Heart right ventricle (tissue), 16 donors: ENCODE results near the gene HNRNPU. TPM values are rescaled to one million over a fixed set of nuclear protein-coding genes. Genes with fewer than 3 reads are reported as not detected.
A peak's percentile ranks its signal among the peaks of the same experiment; 100 is the strongest.

ENCODE experiments used
- ATAC-seq, 8 donors: fragments of 200-7000 bp; cut with Tn5 transposase; one replicate each; pipeline ENCODE4 v1.9.1; 2020; ENCODE audit warnings: mild to moderate bottlenecking in 8 of 8, moderate library complexity in 8 of 8, moderate number of reproducible peaks in 1 of 8
- DNase-seq, 2 donors: peaks; one replicate each; pipeline ENCODE4 v3.0.0-alpha.2; 2020
- H3K27ac ChIP-seq, 10 donors: fragments of 200-600 bp; sonication (generic) in 2 of 10; one replicate each; pipeline versions ENCODE4 v1.5.0 to v1.8.0; 2020 to 2022; ENCODE audit warnings: mild to moderate bottlenecking in 3 of 10
- H3K27me3 ChIP-seq, 7 donors: fragments of 200-600 bp; one replicate each; pipeline ENCODE4 v1.8.0; 2021 to 2022; ENCODE audit warnings: mild to moderate bottlenecking in 2 of 7
- H3K36me3 ChIP-seq, 9 donors: fragments of 200-600 bp; sonication (generic) in 1 of 9; one replicate each; pipeline versions ENCODE4 v1.5.0 to v1.8.0; 2020 to 2022; ENCODE audit warnings: mild to moderate bottlenecking in 2 of 9
- H3K4me1 ChIP-seq, 9 donors: fragments of 200-600 bp; sonication (generic) in 1 of 9; one replicate each; pipeline versions ENCODE4 v1.5.0 to v1.8.0; 2020 to 2022; ENCODE audit warnings: mild to moderate bottlenecking in 4 of 9
- H3K4me3 ChIP-seq, 10 donors: fragments of 200-600 bp; sonication (generic) in 2 of 10; one replicate each; pipeline versions ENCODE4 v1.5.0 to v1.8.0; 2020 to 2022; ENCODE audit warnings: mild to moderate bottlenecking in 7 of 10, moderate library complexity in 2 of 10
- H3K9me3 ChIP-seq, 11 donors: fragments of 200-600 bp in 10 of 11; sonication (generic) in 2 of 11; one replicate each; pipeline versions ENCODE4 v1.5.0 to v1.8.0; 2013 to 2022; ENCODE audit warnings: mild to moderate bottlenecking in 2 of 11, control low read depth in 1 of 11, moderate library complexity in 1 of 11
- CTCF ChIP-seq, 9 donors: fragments of 200-600 bp; sonication (generic) in 2 of 9; IDR thresholded peaks; one replicate each; pipeline versions ENCODE4 v1.5.0 to v1.8.0; 2021 to 2022; ENCODE audit warnings: antibody characterized with exemption in 9 of 9, mild to moderate bottlenecking in 5 of 9, moderate library complexity in 1 of 9
- WGBS, 2 donors: extraction: QIAGEN DNeasy Blood & Tissue Kit; methylation state at CpG; one replicate each; pipeline ENCODE4 v1.1.7; 2013; ENCODE audit warnings: inconsistent platforms in 1 of 2; 5-methylcytosine and 5-hydroxymethylcytosine counted together
- intact Hi-C, 10 donors: fragments of 100-400 bp; cut with DNase I; formaldehyde crosslinking; loops; one replicate each; pipeline versions ENCODE4 v1.11.1 to v1.14.2; 2022
- polyA plus RNA-seq, 2 donors: library from polyadenylated mRNA; stranded (reverse); fragments of 200-250 nt; gene quantifications; one replicate each; pipeline ENCODE4 v1.2.3, GENCODE V29; 2013
- total RNA-seq, 10 donors: library from RNA; stranded (reverse); fragmentation: NEBNext Ultra II Directional in 3 of 10; extraction: Animal tissue kit (Norgen Biotek cat#: 25700) in 3 of 10; gene quantifications; one replicate each; pipeline versions ENCODE4 v1.2.1 to v1.2.4, GENCODE V29; 2021 to 2023
- donor health status: Arrhythmogenic right ventricular cardiomyopathy.
- donor health status: ischemic (EF 13 %, LVEDD 7.1; RV severe dilation, severe dysfunction).
- donor health status: healthy with polysubstance abuse.
- donor health status: DM: no; HTN: yes; CAD: no.
- donor health status: DM: no; HTN: no; CAD: no.
- donor health status: ischemic (EF 25% LVEDD 6.9; RV normal size, moderate dysfunction).
- donor health status: ischemic (EF 25% LVEDD 5.7; RV mildly dilated, moderate dysfunction).
- donor health status: healthy.
- donor health status: DM: yes; HTN: yes; CAD: no.
- donor health status: Ischemic cardiomyopathy.
- donor health status: ischemic (EF 35%, LVEDD 5.7; RV mildly dilated, moderate dysfunction).
- donor health status: nonischemic (EF 11% LVEDD 7.7; RV severe dilation, severe dysfunction).
- donor health status: DM: yes; HTN: yes; CAD: no.
- donor health status: PGD.
- donor health status: ischemic (EF 29% LVEDD 5.4; RV normal size, mild dysfunction).
- donor health status: nonischemic (EF 23%, LVEDD 6.1; RV moderate dilation, normal function).

HNRNPU gene
- total and polyA plus RNA-seq, 12 donors, result 91.0 to 200 (median 171) TPM

- DNase-seq (no peak), ATAC-seq (no peak)
- H3K36me3 ChIP-seq, result peaks cover 0 to 17% (median 6%) of the 10 kb centered on the region in 9 donors
- WGBS, 2 donors, result 61 to 66% methylated on average over 3 of the region's 3 CpGs
- intact Hi-C loops, result loop anchor here in 7 of 10 donors (1.0 to 10.0 kb wide), 8 partner anchors 31 to 211 kb away; partner anchors contain the start of genes COX20 (in 1 of the 7) and DESI2 (in 1 of the 7)
- no peak for TF ChIP-seq CTCF (IDR thresholded peaks at IDR 0.05)
- H3K27ac ChIP-seq, result peak overlapping the region; percentile 44 to 100 (median 100)
- H3K9me3 ChIP-seq, result no peaks in the 10 kb centered on the region
- H3K4me3 ChIP-seq, result no peak overlapping the region
- peaks cover 5 to 36% (median 27%) of the 10 kb centered on the region in 9 donors for H3K4me1 ChIP-seq
- no peaks in the 10 kb centered on the region for H3K27me3 ChIP-seq
These were observed 1.5 kb upstream of the HNRNPU start for GRCh38 chr1:244865820-244866219.

GRCh38 chr1:244865028-244865371 is 657 bp upstream of the HNRNPU start:
- peak in 1 of 8 donors; percentile 15 for ATAC-seq
- intact Hi-C loops, result loop anchor here in 7 of 10 donors (1.0 to 10.0 kb wide), 8 partner anchors 30 to 210 kb away; partner anchors contain the start of genes COX20 (in 1 of the 7) and DESI2 (in 1 of the 7)

GRCh38 chr1:244863491-244864252 is 671 bp downstream of the HNRNPU start:
- peak in 5 of 8 donors; percentile 3 to 74 (median 8) for ATAC-seq
- Histone ChIP-seq H3K9me3 (no peaks in the 10 kb centered on the region), H3K4me3 (peak overlapping the region; percentile 87 to 100 (median 93)), H3K27me3 (no peaks in the 10 kb centered on the region), H3K4me1 (peaks cover 15 to 57% (median 49%) of the 10 kb centered on the region in 9 donors), H3K36me3 (peaks cover 0 to 39% (median 27%) of the 10 kb centered on the region in 9 donors), H3K27ac (peak overlapping the region; percentile 99 to 100 (median 100))
- no peak for TF ChIP-seq CTCF (IDR thresholded peaks at IDR 0.05)
- intact Hi-C loops, result loop anchor here in 9 of 10 donors (1.0 to 10.0 kb wide), 15 partner anchors 27 to 411 kb away; partner anchors contain the start of genes COX20 (in 5 of the 9), ADSS2 (in 1 of the 9) and DESI2 (in 1 of the 9)
- DNase-seq, result peak; percentile 34 to 60
- WGBS, 2 donors, result 0 to 1% methylated on average over 55 to 88 of the region's 92 CpGs

More at GRCh38 chr1:244865028-244865371, 657 bp upstream of the HNRNPU start:
- DNase-seq, result peak; percentile 23 to 32
- Histone ChIP-seq H3K9me3 (no peaks in the 10 kb centered on the region), H3K4me1 (peaks cover 10 to 44% (median 35%) of the 10 kb centered on the region in 9 donors), H3K36me3 (peaks cover 0 to 25% (median 14%) of the 10 kb centered on the region in 9 donors), H3K27me3 (no peaks in the 10 kb centered on the region), H3K27ac (peak overlapping the region; percentile 99 to 100 (median 100)), H3K4me3 (peak overlapping the region in 9 of 10 donors; percentile 87 to 100 (median 92))
- TF ChIP-seq CTCF (IDR thresholded peaks at IDR 0.05), result no peak
- WGBS, 2 donors, result 14 to 15% methylated on average over 9 of the region's 9 CpGs

- peak in 1 of 9 donors; percentile 5 for TF ChIP-seq CTCF (IDR thresholded peaks at IDR 0.05)
- peaks cover 0 to 46% (median 34%) of the 10 kb centered on the region in 9 donors for H3K36me3 ChIP-seq
- peak overlapping the region; percentile 99 to 100 (median 100) for H3K27ac ChIP-seq
- H3K27me3 ChIP-seq, result no peaks in the 10 kb centered on the region
- H3K4me3 ChIP-seq, result peak overlapping the region; percentile 87 to 100 (median 93)
- no peaks in the 10 kb centered on the region for H3K9me3 ChIP-seq
- intact Hi-C loops, result loop anchor here in 9 of 10 donors (1.0 to 10.0 kb wide), 12 partner anchors 26 to 411 kb away; partner anchors contain the start of genes COX20 (in 4 of the 9), ADSS2 (in 1 of the 9) and DESI2 (in 1 of the 9)
- WGBS, 2 donors, result 1 to 2% methylated on average over 42 to 87 of the region's 87 CpGs
- peaks cover 15 to 65% (median 56%) of the 10 kb centered on the region in 9 donors for H3K4me1 ChIP-seq
- peak; percentile 97 to 98 for DNase-seq
- ATAC-seq, result peak; percentile 76 to 92 (median 82)
These were observed 1.4 kb downstream of the HNRNPU start for GRCh38 chr1:244862699-244863490.
